A549 (cell line): Measurements from ENCODE around the gene RGS19. TPM values are rescaled to one million over a fixed set of nuclear protein-coding genes. Genes with fewer than 3 reads are reported as not detected.

ENCODE experiments used
- ATAC-seq, 2 experiments: fragments of 200-7000 bp in 1 of 2; fragments of >200 bp in 1 of 2; cut with Nextera tagmentation in 1 of 2; cut with Tn5 transposase in 1 of 2; 3 replicates each; pipeline versions ENCODE4 v1.8.0 to v1.9.1; 2018 to 2020; ENCODE audit warnings: mild to moderate bottlenecking in 1 of 2, moderate library complexity in 1 of 2
- CTCF ChIA-PET: fragments of 300-600 bp; sonication (Branson Sonifier 250); formaldehyde crosslinking; extraction: SDS; loops from one replicate; lab custom pipeline; 2021; ENCODE audit warnings: antibody characterized with exemption, inconsistent platforms; lab: Yijun Ruan, JAX
- POLR2A ChIA-PET: fragments of 350-600 bp; formaldehyde crosslinking; extraction: SDS; loops from one replicate; lab custom pipeline; 2021; ENCODE audit warnings: antibody characterized with exemption, inconsistent platforms; lab: Yijun Ruan, JAX
- DNase-seq, 2 experiments: peaks; one replicate each; pipeline versions ENCODE4 v3.0.0 to v3.0.0-alpha.2; 2011 to 2016; ENCODE audit warnings: low read depth in 1 of 2, low spot score in 1 of 2
- FAIRE-seq: peaks from 2 replicates; lab custom pipeline; 2011; peaks lifted over from hg19 to GRCh38; lab: Jason Lieb, UNC
- H3K27ac ChIP-seq, 2 experiments: fragments of >200 bp; sonication (Bioruptor Twin); formaldehyde crosslinking; 3 replicates each; pipeline ENCODE4 v1.5.1; 2016 to 2017
- H3K4me1 ChIP-seq: fragments of >200 bp; sonication (Bioruptor Twin); formaldehyde crosslinking; 3 replicates; pipeline ENCODE4 v1.6.1; 2016
- H3K4me2 ChIP-seq: fragments of >200 bp; sonication (Bioruptor Twin); formaldehyde crosslinking; 3 replicates; pipeline ENCODE4 v1.6.1; 2016
- H3K4me3 ChIP-seq: fragments of >200 bp; sonication (Bioruptor Twin); formaldehyde crosslinking; 3 replicates; pipeline ENCODE4 v1.5.1; 2016
- H3K9me3 ChIP-seq: fragments of >200 bp; sonication (Bioruptor Twin); formaldehyde crosslinking; 3 replicates; pipeline ENCODE4 v1.6.1; 2016
- CEBPB ChIP-seq, 2 experiments: fragments of >200 bp in 1 of 2; sonication (Bioruptor Twin) in 1 of 2; formaldehyde crosslinking in 1 of 2; IDR thresholded peaks; 2 replicates each; pipeline ENCODE4 v1.6.1; 2012 to 2016
- CHD4 ChIP-seq: fragments of 200-600 bp; sonication (generic); IDR thresholded peaks from 2 replicates; pipeline ENCODE4 v1.6.1; 2016; ENCODE audit warnings: antibody characterized with exemption, mild to moderate bottlenecking, borderline replicate concordance
- E2F6 ChIP-seq: IDR thresholded peaks from 2 replicates; pipeline ENCODE4 v1.6.1; 2012; ENCODE audit warnings: low read depth, borderline replicate concordance
- ESRRA ChIP-seq: fragments of 150-350 bp; IDR thresholded peaks from 2 replicates; pipeline ENCODE4 v1.6.1; 2014; ENCODE audit warnings: mild to moderate bottlenecking, low read length, borderline replicate concordance
- FOSB ChIP-seq: fragments of 250-450 bp; sonication (Bioruptor Pico); IDR thresholded peaks from 2 replicates; pipeline ENCODE4 v1.5.0; 2020; ENCODE audit warnings: mild to moderate bottlenecking, moderate library complexity
- HDAC2 ChIP-seq: fragments of 200-600 bp; sonication (generic); IDR thresholded peaks from 2 replicates; pipeline ENCODE4 v1.6.1; 2016
- HES2 ChIP-seq: fragments of >200 bp; sonication (Bioruptor Twin); formaldehyde crosslinking; IDR thresholded peaks from 2 replicates; pipeline ENCODE4 v1.6.1; 2016
- HOXA7 ChIP-seq: fragments of 250-450 bp; sonication (Bioruptor Pico); IDR thresholded peaks from 2 replicates; pipeline ENCODE4 v1.5.0; 2020; ENCODE audit warnings: mild to moderate bottlenecking, moderate library complexity
- HOXB5 ChIP-seq: fragments of 250-450 bp; sonication (Bioruptor Pico); IDR thresholded peaks from 2 replicates; pipeline ENCODE4 v1.5.0; 2020; ENCODE audit warnings: mild to moderate bottlenecking, moderate library complexity
- JUN ChIP-seq, 2 experiments: fragments of >200 bp; sonication (Bioruptor Twin); formaldehyde crosslinking; IDR thresholded peaks; 2 replicates in 1 of 2; 3 replicates in 1 of 2; pipeline ENCODE4 v1.6.1; 2016 to 2017
- MAZ ChIP-seq: fragments of 150-350 bp; IDR thresholded peaks from 2 replicates; pipeline ENCODE4 v1.6.1; 2014; ENCODE audit warnings: antibody characterized with exemption, low read depth, low read length, borderline replicate concordance
- NPAS2 ChIP-seq: fragments of 250-450 bp; sonication (Bioruptor Pico); IDR thresholded peaks from 2 replicates; pipeline ENCODE4 v1.8.0; 2022; ENCODE audit warnings: mild to moderate bottlenecking, moderate library complexity, borderline replicate concordance
- NR3C1 ChIP-seq: fragments of >200 bp; sonication (Bioruptor Twin); formaldehyde crosslinking; IDR thresholded peaks from 3 replicates; pipeline ENCODE4 v1.6.1; 2017
- RAD21 ChIP-seq, 2 experiments: fragments of >200 bp in 1 of 2; sonication (Bioruptor Twin) in 1 of 2; formaldehyde crosslinking in 1 of 2; IDR thresholded peaks in 1 of 2; conservative IDR thresholded peaks in 1 of 2; 2 replicates in 1 of 2; 3 replicates in 1 of 2; pipeline ENCODE4 v1.6.1; 2012 to 2018; ENCODE audit warnings: inconsistent platforms in 1 of 2
- RCOR1 ChIP-seq: fragments of 150-350 bp; IDR thresholded peaks from 2 replicates; pipeline ENCODE4 v1.6.1; 2014; ENCODE audit warnings: antibody characterized with exemption, low read length, low read depth
- REST ChIP-seq: fragments of 200-600 bp; sonication (generic); IDR thresholded peaks from 2 replicates; pipeline ENCODE4 v1.6.1; 2016; ENCODE audit warnings: antibody characterized with exemption, mild to moderate bottlenecking, moderate library complexity
- RFX5 ChIP-seq: fragments of 450-650 bp; IDR thresholded peaks from 2 replicates; pipeline ENCODE4 v1.7.1; 2014; ENCODE audit warnings: antibody characterized with exemption, mild to moderate bottlenecking, moderate library complexity
- RNF2 ChIP-seq: fragments of 200-600 bp; sonication (generic); IDR thresholded peaks from 2 replicates; pipeline ENCODE4 v1.6.1; 2016; ENCODE audit warnings: low read depth, mild to moderate bottlenecking, antibody characterized with exemption, moderate library complexity, borderline replicate concordance
- TP53 ChIP-seq: fragments of 250-450 bp; sonication (Bioruptor Pico); IDR thresholded peaks from 2 replicates; pipeline ENCODE4 v1.5.0; 2021; ENCODE audit warnings: mild to moderate bottlenecking, moderate library complexity
- ZC3H11A ChIP-seq: fragments of 450-650 bp; IDR thresholded peaks from 2 replicates; pipeline ENCODE4 v1.6.1; 2014; ENCODE audit warnings: antibody characterized with exemption, mild to moderate bottlenecking
- ZSCAN20 ChIP-seq: fragments of 250-450 bp; sonication (Bioruptor Pico); IDR thresholded peaks from 2 replicates; pipeline ENCODE4 v1.8.0; 2022; ENCODE audit warnings: mild to moderate bottlenecking, moderate library complexity
- WGBS: methylation state at CpG from one replicate; pipeline ENCODE4 v1.1.6; 2017; ENCODE audit errors: missing lambda C conversion rate; 5-methylcytosine and 5-hydroxymethylcytosine counted together
- polyA plus RNA-seq, 4 experiments: library from polyadenylated mRNA; depleted of rRNA in 3 of 4; stranded (reverse); fragments of >200 nt; fragmentation: RNase III in 1 of 4; extraction: RNeasy Plus Mini Kit Qiagen cat#74134 plus additional on column Dnase treatment in 1 of 4; gene quantifications; 2 replicates in 3 of 4; 3 replicates in 1 of 4; pipeline ENCODE4 v1.2.3, GENCODE V29; 2011 to 2017
- TF ChIP-seq, protein P1 (sequence below): IDR thresholded peaks from 2 replicates; pipeline ENCODE4 v1.6.1; 2012

RGS19 gene
- polyA plus RNA-seq, 2 of the 4 experiments (the other 2 are of a cell fraction), result 13.8 to 18.8 TPM

DNA sequence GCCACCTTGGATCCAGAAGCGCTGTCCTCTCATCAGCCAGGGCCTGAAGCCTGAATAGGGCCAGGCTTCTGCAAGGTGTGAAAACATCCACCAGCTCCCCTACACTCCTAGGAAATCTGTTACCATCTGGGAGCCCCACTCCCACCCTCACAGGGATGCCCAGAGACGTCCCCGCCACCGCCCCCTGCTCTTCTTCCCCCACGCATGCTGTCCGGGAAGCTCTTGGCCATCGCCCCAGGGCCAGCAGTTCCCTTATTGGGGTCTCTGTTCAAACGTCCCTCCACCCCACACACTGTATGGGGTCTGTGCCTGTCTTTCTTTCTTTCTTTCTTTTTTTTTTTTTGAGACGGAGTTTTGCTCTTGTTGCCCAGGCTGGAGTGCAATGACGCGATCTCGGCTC is 3.8 kb downstream of the RGS19 start:
- Histone ChIP-seq H3K4me3 (no peak overlapping the region), H3K4me2 (no peak overlapping the region), H3K4me1 (peaks cover 18% of the 10 kb centered on the region), H3K27ac (no peak overlapping the region), H3K9me3 (no peaks in the 10 kb centered on the region)
- WGBS, result 90% methylated on average over 12 of the region's 12 CpGs
- POLR2A ChIA-PET, result no interaction called here
- ATAC-seq (no peak), FAIRE-seq (no peak), DNase-seq (no peak)
- TF ChIP-seq ESRRA (no peak), TP53 (no peak), MAZ (no peak), FOSB (CRISPR knock-in tag) (no peak), JUN (IDR thresholded peaks at IDR 0.05) (no peak), HOXB5 (CRISPR knock-in tag) (no peak), ZC3H11A (no peak), REST (no peak), E2F6 (no peak), CHD4 (no peak)
- TF ChIP-seq, protein P1, sequence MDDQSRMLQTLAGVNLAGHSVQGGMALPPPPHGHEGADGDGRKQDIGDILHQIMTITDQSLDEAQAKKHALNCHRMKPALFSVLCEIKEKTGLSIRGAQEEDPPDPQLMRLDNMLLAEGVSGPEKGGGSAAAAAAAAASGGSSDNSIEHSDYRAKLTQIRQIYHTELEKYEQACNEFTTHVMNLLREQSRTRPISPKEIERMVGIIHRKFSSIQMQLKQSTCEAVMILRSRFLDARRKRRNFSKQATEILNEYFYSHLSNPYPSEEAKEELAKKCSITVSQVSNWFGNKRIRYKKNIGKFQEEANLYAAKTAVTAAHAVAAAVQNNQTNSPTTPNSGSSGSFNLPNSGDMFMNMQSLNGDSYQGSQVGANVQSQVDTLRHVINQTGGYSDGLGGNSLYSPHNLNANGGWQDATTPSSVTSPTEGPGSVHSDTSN, result no peak
- CTCF ChIA-PET, result interaction anchor here (0.6 to 2.9 kb wide), 9 partner anchors 8 to 89 kb away, joined by 3 to 11 read pairs (median 4); partner anchors contain the start of gene LKAAEAR1

GRCh38 chr20:64074963-64075362 is 4.4 kb downstream of the RGS19 start:
- TF ChIP-seq HDAC2 (no peak), NR3C1 (no peak), ZSCAN20 (CRISPR knock-in tag) (no peak), TP53 (no peak), REST (no peak), RNF2 (no peak), CEBPB (IDR thresholded peaks at IDR 0.05) (no peak), HES2 (no peak), HOXB5 (CRISPR knock-in tag) (no peak), NPAS2 (CRISPR knock-in tag) (no peak), RFX5 (no peak), HOXA7 (CRISPR knock-in tag) (no peak), RCOR1 (no peak), RAD21 (conservative IDR thresholded peaks at IDR 0.05 in 1 of 2, IDR thresholded peaks at IDR 0.05 in 1 of 2) (no peak)
- TF ChIP-seq, protein P1, result no peak
- H3K4me2 ChIP-seq, result no peak overlapping the region
- ChIA-PET POLR2A (no interaction called here), CTCF (interaction anchor here (0.6 to 2.9 kb wide), 5 partner anchors 9 to 46 kb away, joined by 3 to 11 read pairs (median 6); partner anchors contain the start of gene LKAAEAR1)
- H3K4me3 ChIP-seq, result no peak overlapping the region
- peaks cover 14% of the 10 kb centered on the region for H3K4me1 ChIP-seq
- ATAC-seq, result no peak
- WGBS, result 94% methylated on average over 8 of the region's 8 CpGs
- no peak overlapping the region for H3K27ac ChIP-seq
- no peak for DNase-seq
- H3K9me3 ChIP-seq, result no peaks in the 10 kb centered on the region
- FAIRE-seq, result no peak
